PC-9 (cell line): ENCODE measurements around the gene MACROD2.

Experiments used
- EZH2 ChIP-seq: fragments of 200-600 bp; sonication (generic); IDR thresholded peaks from 2 replicates; pipeline ENCODE4 v1.8.0; 2017; ENCODE audit warnings: antibody characterized with exemption, low read depth
- TF ChIP-seq, protein P1 (sequence below): fragments of 200-600 bp; sonication (generic); conservative IDR thresholded peaks from 2 replicates; pipeline ENCODE4 v1.6.1; 2017; ENCODE audit warnings: mixed run types, antibody characterized with exemption, mild to moderate bottlenecking, moderate library complexity

DNA sequence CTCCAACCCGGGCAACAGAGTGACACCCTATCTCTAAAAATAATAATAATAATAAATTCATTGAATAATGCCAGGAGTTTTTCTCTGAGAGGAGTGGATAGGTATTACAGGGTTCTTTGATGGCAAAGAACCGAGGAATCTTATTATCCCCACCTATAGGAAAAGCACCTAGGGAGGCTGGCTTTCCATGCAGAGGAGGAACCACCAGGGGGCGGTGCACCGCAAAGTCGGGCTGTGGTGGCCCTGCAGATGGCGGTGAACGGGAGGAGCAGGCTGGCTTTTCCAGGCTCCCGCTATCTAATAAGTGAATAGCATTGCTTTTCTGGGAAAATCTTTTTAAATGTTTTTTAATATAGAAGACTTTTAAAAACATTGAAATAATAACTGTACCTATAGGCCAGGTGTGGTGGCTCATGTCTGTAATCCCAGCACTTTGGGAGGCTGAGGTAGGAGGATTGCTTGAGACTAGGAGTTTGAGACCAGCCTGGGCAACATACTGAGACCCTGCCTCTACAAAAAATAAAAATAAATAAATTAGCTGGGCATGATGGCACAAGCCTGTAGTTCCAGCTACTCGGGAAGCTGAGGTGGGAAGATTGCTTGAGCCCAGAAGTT, 1713.8 kb downstream of the MACROD2 start:
- TF ChIP-seq, protein P1, sequence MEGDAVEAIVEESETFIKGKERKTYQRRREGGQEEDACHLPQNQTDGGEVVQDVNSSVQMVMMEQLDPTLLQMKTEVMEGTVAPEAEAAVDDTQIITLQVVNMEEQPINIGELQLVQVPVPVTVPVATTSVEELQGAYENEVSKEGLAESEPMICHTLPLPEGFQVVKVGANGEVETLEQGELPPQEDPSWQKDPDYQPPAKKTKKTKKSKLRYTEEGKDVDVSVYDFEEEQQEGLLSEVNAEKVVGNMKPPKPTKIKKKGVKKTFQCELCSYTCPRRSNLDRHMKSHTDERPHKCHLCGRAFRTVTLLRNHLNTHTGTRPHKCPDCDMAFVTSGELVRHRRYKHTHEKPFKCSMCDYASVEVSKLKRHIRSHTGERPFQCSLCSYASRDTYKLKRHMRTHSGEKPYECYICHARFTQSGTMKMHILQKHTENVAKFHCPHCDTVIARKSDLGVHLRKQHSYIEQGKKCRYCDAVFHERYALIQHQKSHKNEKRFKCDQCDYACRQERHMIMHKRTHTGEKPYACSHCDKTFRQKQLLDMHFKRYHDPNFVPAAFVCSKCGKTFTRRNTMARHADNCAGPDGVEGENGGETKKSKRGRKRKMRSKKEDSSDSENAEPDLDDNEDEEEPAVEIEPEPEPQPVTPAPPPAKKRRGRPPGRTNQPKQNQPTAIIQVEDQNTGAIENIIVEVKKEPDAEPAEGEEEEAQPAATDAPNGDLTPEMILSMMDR: peak; percentile 41
- TF ChIP-seq EZH2: no peak
